HepG2 (cell line): ENCODE measurements around the gene SLIT3. TPM values are rescaled to one million over a fixed set of nuclear protein-coding genes. Genes with fewer than 3 reads are reported as not detected.

Source experiments
- ATAC-seq: fragments of 200-7000 bp; cut with Tn5 transposase; 3 replicates; pipeline ENCODE4 v1.9.1; 2020; ENCODE audit warnings: mild to moderate bottlenecking, moderate library complexity
- BruUV-seq: library from RNA; stranded (reverse); fragments of 400-500 nt; replicated peaks from 2 replicates; lab custom pipeline; 2021; lab: Mats Ljungman, UMichigan
- CTCF ChIA-PET: fragments of 300-600 bp; formaldehyde crosslinking; extraction: SDS; loops from one replicate; lab custom pipeline; 2021; ENCODE audit warnings: low total read pairs, inconsistent platforms, low intra/inter-chr PET ratio; lab: Yijun Ruan, JAX
- POLR2A ChIA-PET: fragments of 350-600 bp; sonication (Branson Sonifier 250); formaldehyde crosslinking; loops from one replicate; lab custom pipeline; 2020; ENCODE audit warnings: antibody characterized with exemption, inconsistent platforms; lab: Yijun Ruan, JAX
- DNase-seq: peaks from one replicate; pipeline ENCODE4 v3.0.0-alpha.2; 2015; ENCODE audit warnings: low spot score
- FAIRE-seq: peaks from 3 replicates; lab custom pipeline; 2011; peaks lifted over from hg19 to GRCh38; lab: Jason Lieb, UNC
- H2AFZ ChIP-seq: one replicate; pipeline ENCODE4 v1.6.1; 2011; ENCODE audit warnings: low read length, inconsistent platforms
- H3K27ac ChIP-seq: fragments of 300-600 bp; 3 replicates; pipeline ENCODE4 v1.8.0; 2011; ENCODE audit warnings: mixed run types, mild to moderate bottlenecking, mixed read lengths, low read length, inconsistent platforms; ENCODE audit not compliant: insufficient read depth; ENCODE audit errors: extremely low read length
- H3K27me3 ChIP-seq, 2 experiments: fragments of 200-600 bp in 1 of 2; 2 replicates in 1 of 2; 3 replicates in 1 of 2; pipeline versions ENCODE4 v1.6.0 to v1.8.0; 2011; ENCODE audit warnings: low read length in 2 of 2, mild to moderate bottlenecking in 2 of 2, moderate library complexity in 2 of 2, inconsistent platforms in 1 of 2; ENCODE audit not compliant: insufficient read depth in 2 of 2, control insufficient read depth in 1 of 2
- H3K36me3 ChIP-seq, 2 experiments: fragments of 200-600 bp in 1 of 2; replicated peaks in 1 of 2; 2 replicates in 1 of 2; 3 replicates in 1 of 2; pipeline versions ENCODE4 v1.5.1 to v1.8.0; 2011; ENCODE audit warnings: low read length in 2 of 2, inconsistent platforms in 1 of 2; ENCODE audit not compliant: insufficient read depth in 2 of 2, control insufficient read depth in 1 of 2
- H3K4me1 ChIP-seq: 2 replicates; pipeline ENCODE4 v1.5.1; 2012; ENCODE audit warnings: low read length, inconsistent platforms; ENCODE audit not compliant: insufficient read depth
- H3K4me2 ChIP-seq: 2 replicates; pipeline ENCODE4 v1.6.0; 2011; ENCODE audit warnings: low read depth, low read length, inconsistent platforms
- H3K4me3 ChIP-seq, 3 experiments: fragments of 200-600 bp in 1 of 3; sonication (generic), shearing (Covaris generic) in 1 of 3; replicated peaks in 1 of 3; 2 replicates each; pipeline ENCODE4 v1.5.1; 2011 to 2016; ENCODE audit warnings: low read length in 3 of 3, inconsistent platforms in 2 of 3, low read depth in 2 of 3, mild to moderate bottlenecking in 2 of 3, control low read depth in 1 of 3, mixed read lengths in 1 of 3; ENCODE audit not compliant: insufficient read depth in 1 of 3
- H3K79me2 ChIP-seq: one replicate; pipeline ENCODE4 v1.6.1; 2011; ENCODE audit warnings: low read length, inconsistent platforms; ENCODE audit not compliant: insufficient read depth
- H3K9ac ChIP-seq: 2 replicates; pipeline ENCODE4 v1.6.0; 2011; ENCODE audit warnings: mild to moderate bottlenecking, low read depth, low read length, inconsistent platforms; ENCODE audit not compliant: insufficient read depth
- H3K9me3 ChIP-seq: 2 replicates; pipeline ENCODE4 v1.5.1; 2012; ENCODE audit warnings: mild to moderate bottlenecking, low read length
- H4K20me1 ChIP-seq: 2 replicates; pipeline ENCODE4 v1.6.0; 2011; ENCODE audit warnings: inconsistent platforms, mild to moderate bottlenecking, low read length, moderate library complexity; ENCODE audit not compliant: insufficient read depth
- CBX1 ChIP-seq: IDR thresholded peaks from one replicate; pipeline ENCODE4 v1.6.1; 2016; ENCODE audit warnings: antibody characterized with exemption, low read depth
- PLSCR1 ChIP-seq: sonication (generic); formaldehyde crosslinking; IDR thresholded peaks from 2 replicates; pipeline ENCODE4 v1.5.0; 2020; ENCODE audit warnings: missing genetic modification reagents, mild to moderate bottlenecking, borderline replicate concordance
- SNRNP70 ChIP-seq: fragments of 200-400 bp; formaldehyde crosslinking; IDR thresholded peaks from 2 replicates; pipeline ENCODE4 v1.6.1; 2017; ENCODE audit warnings: mild to moderate bottlenecking, low read depth, low read length, moderate library complexity
- TBX3 ChIP-seq: fragments of 450-650 bp; IDR thresholded peaks from 2 replicates; pipeline ENCODE4 v1.6.1; 2017; ENCODE audit warnings: antibody characterized with exemption, mild to moderate bottlenecking, inconsistent platforms, borderline replicate concordance
- TFAP4 ChIP-seq: sonication (generic); IDR thresholded peaks from 2 replicates; pipeline ENCODE4 v1.6.1; 2016; ENCODE audit warnings: low read depth, borderline replicate concordance
- WIZ ChIP-seq: sonication (generic); formaldehyde crosslinking; IDR thresholded peaks from 2 replicates; pipeline ENCODE4 v1.5.1; 2020; ENCODE audit warnings: mild to moderate bottlenecking, missing genetic modification reagents
- ZNF10 ChIP-seq: sonication (generic); formaldehyde crosslinking; IDR thresholded peaks from 2 replicates; pipeline ENCODE4 v1.4.0; 2020; ENCODE audit warnings: mild to moderate bottlenecking, low read depth, missing genetic modification reagents, borderline replicate concordance
- ZNF296 ChIP-seq: sonication (generic); formaldehyde crosslinking; conservative IDR thresholded peaks from 2 replicates; pipeline ENCODE4 v1.5.0; 2020; ENCODE audit warnings: mild to moderate bottlenecking, missing genetic modification reagents
- ZNF30 ChIP-seq: sonication (generic); formaldehyde crosslinking; IDR thresholded peaks from 2 replicates; pipeline ENCODE4 v1.5.0; 2020; ENCODE audit warnings: mild to moderate bottlenecking, missing genetic modification reagents
- ZNF383 ChIP-seq: sonication (generic); formaldehyde crosslinking; IDR thresholded peaks from 2 replicates; pipeline ENCODE4 v1.4.0; 2020; ENCODE audit warnings: missing genetic modification reagents, mild to moderate bottlenecking, borderline replicate concordance
- ZNF547 ChIP-seq: sonication (generic); formaldehyde crosslinking; IDR thresholded peaks from 2 replicates; pipeline ENCODE4 v1.5.1; 2020; ENCODE audit warnings: mild to moderate bottlenecking, missing genetic modification reagents
- ZNF7 ChIP-seq: IDR thresholded peaks from 2 replicates; pipeline ENCODE4 v1.6.1; 2016; ENCODE audit warnings: missing biosample characterization, missing genetic modification reagents
- WGBS: methylation state at CpG from one replicate; pipeline ENCODE4 v1.1.6; 2017; ENCODE audit warnings: low lambda C conversion rate; 5-methylcytosine and 5-hydroxymethylcytosine counted together
- in situ Hi-C: cut with HindIII; loops from 2 replicates; pipeline ENCODE4 v1.10.0; 2017; ENCODE audit warnings: low pct_unique_long_range_greater_than_20kb; ENCODE audit not compliant: extremely low pct_ligation_motif_present
- intact Hi-C: fragments of 100-400 bp; cut with micrococcal nuclease; formaldehyde crosslinking; loops from one replicate; pipeline ENCODE4 v1.10.0; 2022; ENCODE audit not compliant: unreplicated experiment
- polyA plus RNA-seq, 8 experiments: library from polyadenylated mRNA; depleted of rRNA in 3 of 8; stranded (reverse) in 7 of 8; unstranded in 1 of 8; fragments of >200 nt; fragmentation: Illumina TruSeq in 4 of 8; extraction: Trizol in 4 of 8; gene quantifications; 2 replicates each; pipeline versions ENCODE4 v1.2.1 to v1.2.3, GENCODE V29; 2011 to 2016; ENCODE audit warnings: low read depth in 4 of 8, missing spikeins in 1 of 8, mixed read lengths in 1 of 8; ENCODE audit not compliant: insufficient read depth in 1 of 8
- total RNA-seq, 5 experiments: library from RNA; depleted of rRNA; stranded (reverse); fragments of >200 nt; fragmentation: Illumina TruSeq; extraction: Trizol; gene quantifications; 2 replicates each; pipeline ENCODE4 v1.2.3, GENCODE V29; 2016; ENCODE audit warnings: low read depth in 1 of 5
- TF ChIP-seq, protein P1 (sequence below): sonication (generic); formaldehyde crosslinking; IDR thresholded peaks from 2 replicates; pipeline ENCODE4 v1.4.0; 2020; ENCODE audit warnings: mild to moderate bottlenecking, missing genetic modification reagents, borderline replicate concordance
- TF ChIP-seq, protein P2 (sequence below): sonication (generic); formaldehyde crosslinking; IDR thresholded peaks from 2 replicates; pipeline ENCODE4 v1.4.0; 2020; ENCODE audit warnings: mild to moderate bottlenecking, missing genetic modification reagents

The SLIT3 gene
- total and polyA plus RNA-seq, 2 of the 13 experiments (the other 11 are each of a cell fraction or from before 2014, with no cell fraction given) = not detected

DNA sequence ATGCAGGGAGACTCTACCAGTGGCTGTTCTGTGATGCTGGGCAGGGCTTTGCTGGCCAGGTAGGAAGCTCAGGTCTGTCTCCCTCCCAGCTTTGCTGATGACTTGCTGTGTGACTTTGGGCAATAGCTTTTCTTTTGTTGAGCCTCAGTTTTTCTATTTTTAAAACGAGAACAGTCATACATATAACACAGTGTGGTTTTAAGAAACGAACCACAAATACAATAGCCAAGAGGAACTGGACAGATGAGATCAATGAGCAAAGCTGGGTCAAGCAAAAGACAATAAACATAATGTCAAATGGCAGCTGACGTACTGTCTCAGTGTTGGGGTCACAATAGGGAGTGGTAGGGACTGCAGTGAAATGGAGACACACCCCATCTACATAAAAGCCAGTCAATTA lies 20.2 kb downstream of the SLIT3 start:
- Histone ChIP-seq H2AFZ (no peak overlapping the region), H4K20me1 (no peaks in the 10 kb centered on the region), H3K9me3 (no peaks in the 10 kb centered on the region), H3K4me1 (no peaks in the 10 kb centered on the region), H3K36me3 (no peaks in the 10 kb centered on the region), H3K27ac (no peak overlapping the region), H3K27me3 (no peaks in the 10 kb centered on the region), H3K9ac (no peak overlapping the region), H3K4me2 (no peak overlapping the region), H3K4me3 (no peak overlapping the region), H3K79me2 (no peaks in the 10 kb centered on the region)
- no peak for FAIRE-seq
- DNase-seq = no peak
- BruUV-seq = no TSS peak
- intact Hi-C loops (no loop called here), in situ Hi-C loops (no loop called here)
- 2% methylated on average over 3 of the region's 3 CpGs for WGBS
- POLR2A ChIA-PET = no interaction called here
- CTCF ChIA-PET = no interaction called here
- no peak for ATAC-seq
- TF ChIP-seq, protein P1, sequence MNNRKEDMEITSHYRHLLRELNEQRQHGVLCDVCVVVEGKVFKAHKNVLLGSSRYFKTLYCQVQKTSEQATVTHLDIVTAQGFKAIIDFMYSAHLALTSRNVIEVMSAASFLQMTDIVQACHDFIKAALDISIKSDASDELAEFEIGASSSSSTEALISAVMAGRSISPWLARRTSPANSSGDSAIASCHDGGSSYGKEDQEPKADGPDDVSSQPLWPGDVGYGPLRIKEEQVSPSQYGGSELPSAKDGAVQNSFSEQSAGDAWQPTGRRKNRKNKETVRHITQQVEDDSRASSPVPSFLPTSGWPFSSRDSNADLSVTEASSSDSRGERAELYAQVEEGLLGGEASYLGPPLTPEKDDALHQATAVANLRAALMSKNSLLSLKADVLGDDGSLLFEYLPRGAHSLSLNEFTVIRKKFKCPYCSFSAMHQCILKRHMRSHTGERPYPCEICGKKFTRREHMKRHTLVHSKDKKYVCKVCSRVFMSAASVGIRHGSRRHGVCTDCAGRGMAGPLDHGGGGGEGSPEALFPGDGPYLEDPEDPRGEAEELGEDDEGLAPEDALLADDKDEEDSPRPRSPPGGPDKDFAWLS (CRISPR knock-in tag) = no peak
- TF ChIP-seq PLSCR1 (CRISPR knock-in tag) = no peak
- no peak for TF ChIP-seq ZNF10 (CRISPR knock-in tag)
- TF ChIP-seq TBX3 = no peak
- TF ChIP-seq SNRNP70 = no peak
- TF ChIP-seq, protein P2, sequence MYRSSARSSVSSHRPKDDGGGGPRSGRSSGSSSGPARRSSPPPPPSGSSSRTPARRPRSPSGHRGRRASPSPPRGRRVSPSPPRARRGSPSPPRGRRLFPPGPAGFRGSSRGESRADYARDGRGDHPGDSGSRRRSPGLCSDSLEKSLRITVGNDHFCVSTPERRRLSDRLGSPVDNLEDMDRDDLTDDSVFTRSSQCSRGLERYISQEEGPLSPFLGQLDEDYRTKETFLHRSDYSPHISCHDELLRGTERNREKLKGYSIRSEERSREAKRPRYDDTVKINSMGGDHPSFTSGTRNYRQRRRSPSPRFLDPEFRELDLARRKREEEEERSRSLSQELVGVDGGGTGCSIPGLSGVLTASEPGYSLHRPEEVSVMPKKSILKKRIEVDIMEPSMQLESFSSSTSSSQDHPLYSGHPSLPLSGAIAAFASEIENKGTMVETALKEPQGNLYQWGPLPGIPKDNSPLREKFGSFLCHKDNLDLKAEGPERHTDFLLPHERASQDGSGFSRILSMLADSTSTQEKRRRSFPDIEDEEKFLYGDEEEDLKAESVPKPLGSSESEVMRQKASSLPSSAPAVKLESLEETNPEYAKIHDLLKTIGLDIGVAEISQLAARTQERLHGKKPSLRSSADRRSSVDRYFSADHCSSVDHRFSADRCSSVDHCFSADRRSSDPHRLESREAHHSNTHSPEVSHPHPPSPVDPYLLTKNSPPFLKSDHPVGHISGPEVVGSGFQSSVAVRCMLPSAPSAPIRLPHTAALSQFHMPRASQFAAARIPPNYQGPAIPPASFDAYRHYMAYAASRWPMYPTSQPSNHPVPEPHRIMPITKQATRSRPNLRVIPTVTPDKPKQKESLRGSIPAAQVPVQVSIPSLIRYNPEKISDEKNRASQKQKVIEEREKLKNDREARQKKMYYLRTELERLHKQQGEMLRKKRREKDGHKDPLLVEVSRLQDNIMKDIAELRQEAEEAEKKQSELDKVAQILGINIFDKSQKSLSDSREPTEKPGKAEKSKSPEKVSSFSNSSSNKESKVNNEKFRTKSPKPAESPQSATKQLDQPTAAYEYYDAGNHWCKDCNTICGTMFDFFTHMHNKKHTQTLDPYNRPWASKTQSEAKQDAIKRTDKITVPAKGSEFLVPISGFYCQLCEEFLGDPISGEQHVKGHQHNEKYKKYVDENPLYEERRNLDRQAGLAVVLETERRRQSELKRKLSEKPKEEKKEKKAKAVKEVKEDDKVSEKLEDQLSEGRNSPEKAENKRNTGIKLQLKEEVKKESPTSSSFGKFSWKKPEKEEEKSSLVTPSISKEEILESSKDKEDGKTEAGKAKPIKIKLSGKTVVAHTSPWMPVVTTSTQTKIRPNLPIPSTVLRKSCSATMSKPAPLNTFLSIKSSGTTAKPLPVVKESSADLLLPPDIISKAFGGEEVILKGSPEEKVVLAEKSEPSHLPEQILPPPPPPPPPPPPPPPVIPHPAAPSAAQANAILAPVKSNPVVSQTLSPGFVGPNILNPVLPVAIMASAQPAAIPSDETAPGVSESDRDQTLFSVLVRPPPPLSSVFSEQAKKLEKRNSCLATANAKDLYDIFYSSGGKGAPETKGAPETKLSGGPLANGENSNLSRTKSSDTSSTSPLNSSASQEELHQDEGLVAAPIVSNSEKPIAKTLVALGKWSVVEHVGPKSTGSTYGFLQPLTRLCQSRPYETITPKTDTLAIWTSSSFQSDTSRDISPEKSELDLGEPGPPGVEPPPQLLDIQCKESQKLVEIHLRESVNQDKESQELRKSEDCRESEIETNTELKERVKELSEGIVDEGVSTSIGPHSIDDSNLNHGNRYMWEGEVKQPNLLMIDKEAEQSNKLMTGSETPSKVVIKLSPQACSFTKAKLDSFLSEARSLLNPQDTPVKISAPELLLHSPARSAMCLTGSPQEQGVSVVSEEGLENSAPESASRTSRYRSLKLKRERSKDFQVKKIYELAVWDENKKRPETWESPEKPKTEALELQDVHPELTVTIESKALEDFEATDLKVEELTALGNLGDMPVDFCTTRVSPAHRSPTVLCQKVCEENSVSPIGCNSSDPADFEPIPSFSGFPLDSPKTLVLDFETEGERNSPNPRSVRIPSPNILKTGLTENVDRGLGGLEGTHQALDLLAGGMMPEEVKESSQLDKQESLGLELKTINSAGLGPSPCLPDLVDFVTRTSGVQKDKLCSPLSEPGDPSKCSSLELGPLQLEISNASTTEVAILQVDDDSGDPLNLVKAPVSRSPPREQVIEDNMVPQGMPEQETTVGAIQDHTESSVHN = no peak
- TF ChIP-seq ZNF296 (CRISPR knock-in tag) = no peak
- no peak for TF ChIP-seq ZNF547 (CRISPR knock-in tag)
- no peak for TF ChIP-seq ZNF7 (CRISPR knock-in tag)
- TF ChIP-seq ZNF30 (CRISPR knock-in tag) = no peak
- TF ChIP-seq ZNF383 = no peak
- no peak for TF ChIP-seq CBX1
- no peak for TF ChIP-seq TFAP4
- TF ChIP-seq WIZ (CRISPR knock-in tag) = no peak
